Measurements from ENCODE around the gene CALML3.
"Not testable (repeated sequence)": the region's sequence is repeated elsewhere in the genome, so short reads cannot be mapped to it uniquely, and the experiment has no call there.

Gene CALML3

DNA sequence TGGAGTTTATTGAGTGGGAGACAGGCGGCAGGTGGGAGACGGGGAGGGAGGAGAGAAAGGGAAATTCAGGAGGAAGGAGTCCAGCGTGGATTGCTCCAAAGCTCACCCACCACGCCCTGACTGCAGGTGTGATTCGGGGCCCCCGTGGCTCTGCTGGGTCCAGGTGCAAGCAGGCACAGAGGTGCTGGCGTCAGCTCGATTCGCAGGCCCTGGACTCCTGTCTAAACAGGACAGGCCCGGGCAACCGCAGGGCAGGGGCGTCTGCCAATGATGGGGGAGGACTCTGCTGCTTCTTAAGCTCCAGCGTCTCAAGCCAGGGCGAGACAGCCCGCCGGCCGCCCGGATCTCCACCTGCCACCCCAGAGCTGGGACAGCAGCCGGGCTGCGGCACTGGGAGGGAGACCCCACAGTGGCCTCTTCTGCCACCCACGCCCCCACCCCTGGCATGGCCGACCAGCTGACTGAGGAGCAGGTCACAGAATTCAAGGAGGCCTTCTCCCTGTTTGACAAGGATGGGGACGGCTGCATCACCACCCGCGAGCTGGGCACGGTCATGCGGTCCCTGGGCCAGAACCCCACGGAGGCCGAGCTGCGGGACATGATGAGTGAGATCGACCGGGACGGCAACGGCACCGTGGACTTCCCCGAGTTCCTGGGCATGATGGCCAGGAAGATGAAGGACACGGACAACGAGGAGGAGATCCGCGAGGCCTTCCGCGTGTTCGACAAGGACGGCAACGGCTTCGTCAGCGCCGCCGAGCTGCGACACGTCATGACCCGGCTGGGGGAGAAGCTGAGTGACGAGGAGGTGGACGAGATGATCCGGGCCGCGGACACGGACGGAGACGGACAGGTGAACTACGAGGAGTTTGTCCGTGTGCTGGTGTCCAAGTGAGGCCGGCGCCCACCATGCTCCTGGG, at the start of gene CALML3:
TSS of gene CALML3 (plus strand) at position 321 of the 920 bp plus-strand sequence. CDS start at position 446, 125 bp downstream.
- peak in 3 of 10 donors; percentile 5 to 83 (median 13) for DNase-seq
- intact Hi-C loops (cut with DNase I), result no loop called here

DNA sequence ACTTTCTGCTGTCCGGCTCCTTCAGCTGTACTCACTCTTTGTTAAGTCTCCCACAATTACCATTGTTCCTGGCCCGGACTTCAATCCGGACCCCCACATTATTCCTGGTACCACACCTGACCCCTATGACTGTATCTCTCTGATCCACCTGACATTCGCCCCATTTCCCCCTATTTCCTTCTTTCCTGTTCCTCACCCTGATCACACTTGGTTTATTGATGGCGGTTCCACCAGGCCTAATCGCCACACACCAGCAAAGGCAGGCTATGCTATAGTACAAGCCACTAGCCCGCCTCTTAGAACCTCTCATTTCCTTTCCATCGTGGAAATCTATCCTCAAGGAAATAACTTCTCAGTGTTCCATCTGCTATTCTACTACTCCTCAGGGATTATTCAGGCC, 49.7 kb upstream of the CALML3 start:
- DNase-seq; intact Hi-C loops (cut with DNase I): not testable (repeated sequence)

DNA sequence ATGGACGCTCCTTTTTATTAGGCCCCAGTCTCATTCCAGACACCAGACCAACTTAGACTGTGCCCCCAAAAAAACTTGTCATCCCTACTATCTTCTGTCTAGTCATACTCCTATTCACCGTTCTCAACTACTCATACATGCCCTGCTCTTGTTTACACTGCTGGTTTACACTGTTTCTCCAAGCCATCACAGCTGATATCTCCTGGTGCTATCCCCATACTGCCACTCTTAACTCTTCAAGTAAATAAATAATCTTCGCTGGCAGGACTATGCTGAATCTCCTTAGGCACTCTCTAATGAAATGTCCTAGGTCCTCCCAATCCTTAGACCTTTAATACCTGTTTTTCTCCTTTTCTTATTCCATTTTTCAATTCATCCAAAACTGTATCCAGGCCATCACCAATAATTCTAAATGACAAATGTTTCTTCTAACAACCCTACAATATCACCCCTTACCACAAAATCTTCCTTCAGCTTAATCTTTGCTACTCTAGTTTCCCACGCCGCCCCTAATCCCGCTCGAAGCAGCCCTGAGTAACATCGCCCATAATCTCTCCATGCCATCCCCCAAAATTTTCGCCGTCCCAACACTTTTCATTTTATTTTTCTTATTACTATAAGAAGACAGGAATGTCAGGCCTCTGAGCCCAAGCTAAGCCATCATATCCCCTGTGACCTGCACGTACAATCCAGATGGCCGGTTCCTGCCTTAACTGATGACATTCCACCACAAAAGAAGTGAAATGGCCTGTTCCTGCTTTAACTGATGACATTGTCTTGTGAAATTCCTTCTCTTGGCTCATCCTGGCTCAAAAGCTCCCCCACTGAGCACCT, 48.6 kb upstream of the CALML3 start:
- intact Hi-C loops (cut with DNase I), result not testable (repeated sequence)
- DNase-seq, result peak in 1 of 10 donors; percentile 16

DNA sequence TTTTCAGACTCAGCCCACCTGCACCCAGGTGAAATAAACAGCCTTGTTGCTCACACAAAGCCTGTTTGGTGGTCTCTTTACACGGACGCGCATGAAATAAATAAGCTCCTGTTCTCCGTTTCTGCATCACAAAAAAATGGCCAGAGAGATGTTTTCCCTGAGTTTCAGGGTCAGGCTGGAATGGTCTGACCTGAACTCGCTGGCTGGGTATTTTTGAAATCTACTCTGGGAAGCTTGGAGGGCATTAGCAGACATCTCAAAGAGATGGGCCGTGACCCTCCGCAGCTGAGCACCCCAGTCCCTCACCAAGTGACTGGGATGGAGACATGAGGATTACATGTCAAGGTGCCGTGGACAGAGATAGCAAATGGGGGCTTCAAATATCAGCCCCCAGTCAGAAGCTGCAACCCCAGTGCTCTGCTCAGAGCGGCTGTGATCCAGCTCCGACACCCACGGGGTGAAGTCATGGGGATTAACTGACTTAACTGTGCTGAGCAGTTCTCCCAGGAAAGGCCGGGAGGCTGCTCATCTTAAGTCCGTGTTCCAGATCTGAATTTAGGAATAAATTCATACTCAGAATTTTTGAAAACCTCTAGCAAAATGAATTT, 47.7 kb upstream of the CALML3 start:
- no peak for DNase-seq
- intact Hi-C loops (cut with DNase I), result no loop called here

GRCh38 chr10:5477948-5478693, 46.6 kb upstream of the CALML3 start:
- intact Hi-C loops (cut with DNase I), result no loop called here
- DNase-seq, result peak in 1 of 10 donors; percentile 48

DNA sequence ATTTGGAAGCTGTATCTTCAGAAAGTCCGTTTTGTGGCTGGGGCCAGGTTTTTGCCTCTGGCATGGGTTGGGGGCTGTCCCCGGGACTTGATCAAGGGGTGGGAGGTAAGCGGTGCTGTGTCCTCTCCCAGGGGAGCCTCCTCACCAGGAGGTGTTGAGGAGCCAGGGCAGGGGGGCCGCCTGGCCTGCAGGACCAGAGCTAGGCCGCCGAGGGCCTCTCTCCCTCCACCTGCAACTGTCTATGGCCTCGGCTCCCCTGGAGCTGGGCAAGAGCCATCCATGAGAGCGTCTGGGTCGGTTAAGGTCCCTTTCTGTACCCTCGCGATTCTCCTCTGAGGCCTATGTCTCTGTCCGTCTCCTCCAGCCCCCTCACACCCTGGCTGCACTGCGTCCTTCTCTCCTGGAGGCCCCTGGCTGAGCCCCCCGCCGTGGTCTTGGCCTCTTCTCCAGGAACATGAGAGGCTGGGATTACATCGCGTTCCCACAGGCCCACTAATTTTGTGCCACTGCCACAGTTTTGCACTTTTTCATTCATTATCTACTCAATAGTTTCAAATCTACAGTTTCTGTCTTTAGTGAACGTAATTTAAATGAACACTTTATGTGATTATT, 46.0 kb upstream of the CALML3 start:
- DNase-seq, result peak in 1 of 10 donors; percentile 67
- intact Hi-C loops (cut with DNase I), result no loop called here

GRCh38 chr10:5479481-5480161, 45.1 kb upstream of the CALML3 start:
- intact Hi-C loops (cut with DNase I), result no loop called here
- DNase-seq, result peak in 2 of 10 donors; percentile 29 to 55

DNA sequence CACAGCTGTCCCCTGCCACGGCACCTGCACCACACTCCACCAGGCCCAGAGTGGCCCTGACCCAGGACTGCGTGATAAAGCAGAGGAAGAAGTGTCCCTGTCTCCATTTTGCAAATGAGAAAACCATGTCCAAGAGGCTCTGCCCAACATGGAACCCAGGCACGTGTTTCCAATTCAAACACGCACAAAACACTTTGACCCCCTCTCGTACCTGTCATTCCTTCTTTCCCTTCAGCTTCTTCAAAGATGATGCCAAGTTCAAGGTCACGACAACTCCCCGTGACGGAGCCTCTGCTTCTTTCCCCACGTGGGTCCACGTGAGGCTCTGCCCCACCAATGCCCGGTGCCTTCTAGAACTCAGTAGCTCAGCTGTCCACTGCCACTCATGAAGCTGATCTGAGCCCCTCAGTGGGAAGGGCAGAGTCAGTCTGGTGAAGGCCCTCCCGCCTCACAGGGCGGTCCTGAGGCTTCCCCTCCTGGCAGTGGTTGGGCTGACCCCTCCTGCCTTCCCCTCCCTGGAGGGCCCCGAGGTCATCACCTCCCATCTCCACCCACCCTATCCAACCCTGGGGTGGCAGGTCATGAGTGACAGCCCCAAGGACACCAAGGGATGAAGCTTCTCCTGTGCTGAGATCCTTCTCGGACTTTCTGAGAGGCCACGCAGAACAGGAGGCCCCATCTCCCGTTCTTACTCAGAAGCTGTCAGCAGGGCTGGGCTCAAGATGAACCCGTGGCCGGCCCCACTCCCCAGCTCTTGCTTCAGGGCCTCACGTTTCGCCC, 44.4 kb upstream of the CALML3 start:
- intact Hi-C loops (cut with DNase I), result no loop called here

GRCh38 chr10:5481121-5481520, 43.6 kb upstream of the CALML3 start:
- intact Hi-C loops (cut with DNase I), result no loop called here
- peak in 1 of 10 donors; percentile 66 for DNase-seq

More for the DNA sequence above, 44.4 kb upstream of the CALML3 start:
- DNase-seq, result peak in 1 of 10 donors; percentile 50

DNA sequence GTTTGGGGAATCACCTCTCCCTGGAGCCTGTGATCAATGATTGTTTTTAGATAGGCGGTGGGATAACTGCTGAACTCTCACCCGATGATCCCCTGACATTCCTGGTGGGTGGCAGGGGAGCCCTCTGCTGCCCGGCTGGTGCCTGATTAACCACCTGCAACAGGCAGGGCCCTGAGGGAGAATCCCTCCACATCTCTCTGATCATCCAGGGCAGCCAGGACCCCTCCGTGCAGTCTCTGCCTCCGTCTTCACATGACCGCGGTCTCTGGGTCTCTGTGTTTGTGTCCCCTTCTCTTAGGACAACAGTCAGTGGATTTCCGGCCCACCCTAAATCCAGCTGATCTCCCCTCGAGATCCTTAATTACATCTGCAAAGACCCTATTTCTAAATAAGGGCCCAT, 42.7 kb upstream of the CALML3 start:
- intact Hi-C loops (cut with DNase I), result no loop called here
- DNase-seq, result peak in 1 of 10 donors; percentile 42

GRCh38 chr10:5484205-5484604, 40.6 kb upstream of the CALML3 start:
- no peak for DNase-seq
- intact Hi-C loops (cut with DNase I), result no loop called here

DNA sequence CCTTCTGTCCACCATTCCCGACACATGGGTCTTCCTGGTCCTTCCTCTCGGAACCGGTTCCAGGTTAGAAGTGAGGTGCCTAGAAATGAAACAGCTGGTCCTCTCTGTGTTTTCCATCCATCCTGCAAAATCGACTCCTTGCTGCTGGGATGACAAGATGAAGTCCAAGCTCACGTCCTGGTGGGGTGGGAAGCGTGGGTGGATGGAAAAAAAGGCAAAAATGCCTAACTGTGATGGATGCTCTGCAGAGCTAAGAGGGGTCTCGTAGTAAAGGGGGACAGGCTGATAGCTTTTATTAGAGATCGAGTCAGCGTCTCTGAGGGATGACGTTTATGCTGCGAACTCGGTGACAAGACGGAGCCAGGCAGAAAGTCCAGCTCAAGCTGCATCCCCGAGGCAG, 39.5 kb upstream of the CALML3 start:
- intact Hi-C loops (cut with DNase I), result no loop called here
- DNase-seq, result peak in 1 of 10 donors; percentile 19

DNA sequence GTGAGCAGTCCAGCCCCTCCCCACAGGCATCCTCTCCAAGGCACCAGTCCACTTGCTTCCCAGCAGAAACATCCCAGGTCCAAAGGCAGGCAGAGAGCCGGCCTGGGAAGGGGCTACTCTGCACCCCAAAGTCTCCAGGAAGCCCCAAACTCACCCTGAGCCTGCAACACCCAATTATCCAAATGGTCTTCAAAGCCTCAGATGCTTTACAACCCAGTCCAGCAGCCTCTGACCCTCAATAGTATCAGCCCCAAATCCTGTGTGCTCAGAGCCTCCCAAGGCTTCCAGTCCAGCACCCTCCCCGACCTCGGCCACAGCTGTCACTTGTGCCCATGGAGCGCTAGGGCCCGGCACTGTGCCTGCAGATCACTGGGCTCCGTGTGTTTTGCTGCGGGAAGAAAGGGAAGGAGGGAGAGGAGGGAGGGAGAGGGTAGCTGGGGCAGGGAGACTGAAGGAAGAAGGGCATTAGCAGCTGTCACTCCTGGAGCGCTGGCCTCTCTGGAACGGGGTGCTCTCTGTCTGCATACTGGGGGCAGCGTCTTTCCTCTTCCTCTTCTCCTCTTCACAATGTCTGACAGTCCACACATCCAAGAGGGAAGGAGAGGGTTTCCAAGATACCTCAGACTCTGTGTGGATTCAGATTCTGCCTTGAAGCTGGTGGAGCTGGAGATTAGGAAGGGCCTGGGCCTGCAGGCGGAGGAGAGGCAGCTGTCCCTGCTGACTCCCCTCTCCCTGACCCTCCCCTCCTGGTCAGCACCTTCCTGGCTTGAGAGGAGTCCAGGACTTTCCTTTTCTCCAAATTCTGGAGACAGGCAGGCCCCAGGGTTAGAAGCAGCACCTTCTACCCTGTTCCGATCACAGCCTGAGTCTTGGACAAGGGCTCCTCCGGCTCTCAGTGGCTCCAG, 38.6 kb upstream of the CALML3 start:
- DNase-seq, result peak in 2 of 10 donors; percentile 32 to 45
- intact Hi-C loops (cut with DNase I), result no loop called here

DNA sequence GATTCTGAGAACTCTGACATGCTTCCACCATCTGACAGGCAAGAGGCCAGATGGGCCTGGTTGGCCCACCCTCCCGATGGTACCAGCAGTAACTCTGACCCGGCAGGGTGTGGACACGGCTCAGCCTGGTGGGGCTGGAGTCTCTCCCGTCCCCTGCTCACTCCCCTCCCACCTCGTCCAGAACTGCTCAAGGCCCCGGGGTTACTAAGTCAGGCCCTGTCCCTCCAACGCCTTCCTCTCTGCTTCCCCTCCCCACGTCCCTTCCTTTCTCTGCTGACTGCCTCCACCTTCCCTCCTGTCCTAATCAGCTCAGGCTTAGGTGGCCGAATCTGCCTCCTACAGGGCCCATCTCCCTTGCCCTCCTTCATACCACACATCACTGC, 37.9 kb upstream of the CALML3 start:
- peak in 2 of 10 donors; percentile 56 to 71 for DNase-seq
- intact Hi-C loops (cut with DNase I), result no loop called here

- DNase-seq, result peak in 2 of 10 donors; percentile 76 to 77
Observed at GRCh38 chr10:5488272-5489161, 36.2 kb upstream of the CALML3 start.

GRCh38 chr10:5490032-5490431, 34.7 kb upstream of the CALML3 start:
- no peak for DNase-seq
- intact Hi-C loops (cut with DNase I), result no loop called here

More at GRCh38 chr10:5488272-5489161, 36.2 kb upstream of the CALML3 start:
- intact Hi-C loops (cut with DNase I), result no loop called here

Data from posterior cingulate gyrus (tissue), 11 donors.